Breast epithelium (tissue), 4 donors: ENCODE data around the gene CDR2L. TPM values are rescaled to one million over a fixed set of nuclear protein-coding genes. Genes with fewer than 3 reads are reported as not detected.
A peak's percentile ranks its signal among the peaks of the same experiment; 100 is the strongest.
"Not testable (repeated sequence)": the region's sequence is repeated elsewhere in the genome, so short reads cannot be mapped to it uniquely, and the experiment has no call there.

Experiments used
- DNase-seq, 2 donors: peaks; one replicate each; pipeline ENCODE4 v3.0.0-alpha.2; 2019; ENCODE audit warnings: low spot score in 2 of 2
- H3K27ac ChIP-seq, 2 donors: fragments of 200-600 bp; sonication (generic) in 1 of 2; one replicate each; pipeline ENCODE4 v1.5.1; 2016 to 2019; ENCODE audit warnings: mild to moderate bottlenecking in 1 of 2
- H3K27me3 ChIP-seq, 2 donors: fragments of 200-600 bp; sonication (generic) in 1 of 2; one replicate each; pipeline versions ENCODE4 v1.5.1 to v1.6.0; 2017 to 2019; ENCODE audit warnings: control low read depth in 1 of 2, mild to moderate bottlenecking in 1 of 2
- H3K36me3 ChIP-seq: fragments of 200-600 bp; one replicate; pipeline ENCODE4 v1.5.1; 2019
- H3K4me1 ChIP-seq, 2 donors: fragments of 200-600 bp; sonication (generic); one replicate each; pipeline ENCODE4 v1.5.1; 2016 to 2019; ENCODE audit warnings: control low read depth in 1 of 2
- H3K4me3 ChIP-seq, 3 donors: fragments of 200-600 bp; sonication (generic); 1 replicate in 2 of 3; 2 replicates in 1 of 3; pipeline ENCODE4 v1.5.1; 2016 to 2019; ENCODE audit warnings: mild to moderate bottlenecking in 3 of 3, moderate library complexity in 2 of 3
- H3K9me3 ChIP-seq, 2 donors: fragments of 200-600 bp; sonication (generic) in 1 of 2; one replicate each; pipeline ENCODE4 v1.5.1; 2016 to 2019; ENCODE audit warnings: control low read depth in 1 of 2
- CTCF ChIP-seq, 3 donors: fragments of 450-650 bp; IDR thresholded peaks; one replicate each; pipeline ENCODE4 v1.5.1; 2016 to 2017; ENCODE audit warnings: antibody characterized with exemption in 3 of 3, mild to moderate bottlenecking in 3 of 3, moderate library complexity in 3 of 3
- POLR2A ChIP-seq: fragments of 450-650 bp; IDR thresholded peaks from one replicate; pipeline ENCODE4 v1.6.1; 2016; ENCODE audit warnings: antibody characterized with exemption, mild to moderate bottlenecking, moderate library complexity
- POLR2AphosphoS5 ChIP-seq, 3 donors: sonication (generic); formaldehyde crosslinking; IDR thresholded peaks; one replicate each; pipeline ENCODE4 v1.6.1; 2017; ENCODE audit warnings: antibody characterized with exemption in 3 of 3
- intact Hi-C: fragments of 100-400 bp; cut with DNase I; formaldehyde crosslinking; loops from one replicate; pipeline ENCODE4 v1.15.1; 2023; ENCODE audit warnings: low total_unique reads
- total RNA-seq, 3 donors: library from RNA; depleted of rRNA; stranded (reverse); fragments of >200 nt; gene quantifications; one replicate each; pipeline ENCODE4 v1.1.0, GENCODE V29; 2016

CDR2L gene
- total RNA-seq, 3 donors from 2014 or later = 8.0 to 13.1 (median 9.2) TPM

GRCh38 chr17:75034236-75034908 lies 46.9 kb downstream of the CDR2L start:
- peak overlapping the region; percentile 94 to 96 for H3K27ac ChIP-seq
- intact Hi-C loops = loop anchor here (10.0 kb wide), 1 partner anchor 50 kb away; the partner anchor contains the start of gene CDR2L
- H3K27me3 ChIP-seq = no peaks in the 10 kb centered on the region
- H3K9me3 ChIP-seq = no peaks in the 10 kb centered on the region
- no peaks in the 10 kb centered on the region for H3K36me3 ChIP-seq
- TF ChIP-seq CTCF (IDR thresholded peaks at IDR 0.05) (peak in 1 of 3 donors; percentile 32), POLR2AphosphoS5 (IDR thresholded peaks at IDR 0.05) (peak in 2 of 3 donors; percentile 38 to 66), POLR2A (no peak)
- peak overlapping the region; percentile 59 to 87 (median 79) for H3K4me3 ChIP-seq
- peak; percentile 89 to 90 for DNase-seq
- H3K4me1 ChIP-seq = peaks cover 3 to 9% of the 10 kb centered on the region in 2 donors

- no peaks in the 10 kb centered on the region for H3K9me3 ChIP-seq
- peaks cover 3 to 9% of the 10 kb centered on the region in 2 donors for H3K4me1 ChIP-seq
- H3K4me3 ChIP-seq = peak overlapping the region in 1 of 3 donors; percentile 13
- TF ChIP-seq CTCF (IDR thresholded peaks at IDR 0.05) (no peak), POLR2A (no peak), POLR2AphosphoS5 (IDR thresholded peaks at IDR 0.05) (peak in 2 of 3 donors; percentile 11 to 60)
- no peaks in the 10 kb centered on the region for H3K36me3 ChIP-seq
- peak overlapping the region; percentile 70 to 96 for H3K27ac ChIP-seq
- H3K27me3 ChIP-seq = no peaks in the 10 kb centered on the region
- DNase-seq = peak; percentile 57 to 67
- intact Hi-C loops = loop anchor here (10.0 kb wide), 1 partner anchor 52 kb away; the partner anchor contains the start of gene CDR2L
Measured at GRCh38 chr17:75036643-75037268, 49.3 kb downstream of the CDR2L start.

GRCh38 chr17:75039238-75039637 lies 51.8 kb downstream of the CDR2L start:
- Histone ChIP-seq H3K4me3 (no peak overlapping the region), H3K9me3 (no peaks in the 10 kb centered on the region), H3K36me3 (no peaks in the 10 kb centered on the region), H3K27ac (no peak overlapping the region), H3K4me1 (peaks cover 0 to under 1% of the 10 kb centered on the region in 2 donors), H3K27me3 (no peaks in the 10 kb centered on the region)
- DNase-seq = no peak
- TF ChIP-seq POLR2AphosphoS5 (IDR thresholded peaks at IDR 0.05) (no peak), CTCF (IDR thresholded peaks at IDR 0.05) (no peak), POLR2A (no peak)
- intact Hi-C loops = loop anchor here (10.0 kb wide), 1 partner anchor 54 kb away; the partner anchor contains the start of gene CDR2L

GRCh38 chr17:75041656-75042280 lies 54.3 kb downstream of the CDR2L start:
- no peaks in the 10 kb centered on the region for H3K4me1 ChIP-seq
- no peak for DNase-seq
- no peak overlapping the region for H3K4me3 ChIP-seq
- no peak overlapping the region for H3K27ac ChIP-seq
- H3K36me3 ChIP-seq = no peaks in the 10 kb centered on the region
- H3K9me3 ChIP-seq = no peaks in the 10 kb centered on the region
- TF ChIP-seq CTCF (IDR thresholded peaks at IDR 0.05) = no peak
- TF ChIP-seq POLR2AphosphoS5 (IDR thresholded peaks at IDR 0.05) = no peak
- TF ChIP-seq POLR2A = no peak
- intact Hi-C loops = no loop called here
- no peaks in the 10 kb centered on the region for H3K27me3 ChIP-seq

- intact Hi-C loops, DNase-seq, H3K4me3 ChIP-seq, H3K36me3 ChIP-seq, H3K27ac ChIP-seq, H3K9me3 ChIP-seq, H3K27me3 ChIP-seq: not testable (repeated sequence)
- peaks cover 0 to 11% of the 10 kb centered on the region in 2 donors for H3K4me1 ChIP-seq
Measured at GRCh38 chr17:75043789-75044188, 56.4 kb downstream of the CDR2L start.
